ENCODE data around the gene USE1. TPM values are rescaled to one million over a fixed set of nuclear protein-coding genes. Genes with fewer than 3 reads are reported as not detected.

The USE1 gene
- total RNA-seq, 2 donors from 2014 or later, result 28.6 to 39.1 TPM

GRCh38 chr19:17220207-17220758, 5.1 kb downstream of the USE1 start:
- Mint-ChIP-seq H3K9me3 (no peaks in the 10 kb centered on the region), H3K27ac (peak overlapping the region in 1 of 2 donors; percentile 74), H3K36me3 (peaks cover 5 to 22% of the 10 kb centered on the region in 2 donors)
- no peak for DNase-seq (ENCODE audit: low spot score in 2 of 2)
- ATAC-seq, result peak in 1 of 2 donors; percentile 9

DNA sequence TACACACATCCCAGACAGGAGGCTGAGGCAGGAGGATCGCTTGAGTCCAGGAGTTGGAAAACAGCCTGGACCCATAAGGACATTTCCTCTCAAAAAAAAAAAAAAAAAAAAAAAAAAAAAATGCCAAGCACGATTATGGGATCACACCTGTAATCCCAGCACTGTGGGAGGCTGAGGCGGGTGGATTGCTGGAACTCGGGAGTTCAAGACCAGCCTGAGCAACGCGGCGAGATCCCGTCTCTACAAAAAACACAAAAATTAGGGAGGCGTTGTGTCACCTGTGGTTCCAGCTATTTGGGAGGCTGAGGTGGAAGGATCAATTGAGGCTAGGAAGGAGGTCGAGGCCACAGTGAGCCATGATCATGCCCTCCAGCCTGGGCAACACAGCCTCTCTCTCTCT, 9.9 kb downstream of the USE1 start:
- no peaks in the 10 kb centered on the region for H3K36me3 Mint-ChIP-seq
- ATAC-seq (no peak), DNase-seq (ENCODE audit: low spot score in 2 of 2) (no peak)
- no peaks in the 10 kb centered on the region for H3K9me3 Mint-ChIP-seq
- H3K27ac Mint-ChIP-seq, result no peak overlapping the region

- DNase-seq (ENCODE audit: low spot score in 2 of 2), result peak; percentile 93 to 97
- Mint-ChIP-seq H3K9me3 (no peaks in the 10 kb centered on the region), H3K27ac (peak within 1 kb of the TSS; percentile 84 to 94), H3K36me3 (no peaks in the 10 kb centered on the region)
- peak; percentile 91 to 94 for ATAC-seq
These were observed 11.1 kb downstream of the USE1 start, which contains the start of gene OCEL1 for GRCh38 chr19:17226002-17226933. Gene OCEL1 (plus strand): TSS chr19:17226226. CDS start chr19:17226248, 22 bp downstream.

- DNase-seq (ENCODE audit: low spot score in 2 of 2), result no peak
- Mint-ChIP-seq H3K36me3 (no peaks in the 10 kb centered on the region), H3K9me3 (no peaks in the 10 kb centered on the region), H3K27ac (no peak overlapping the region)
- ATAC-seq, result no peak
These were observed 12.7 kb downstream of the USE1 start for GRCh38 chr19:17227798-17228367.

GRCh38 chr19:17229890-17230289, 14.7 kb downstream of the USE1 start:
- no peak for DNase-seq (ENCODE audit: low spot score in 2 of 2)
- Mint-ChIP-seq H3K27ac (no peak overlapping the region), H3K9me3 (no peaks in the 10 kb centered on the region), H3K36me3 (no peaks in the 10 kb centered on the region)
- no peak for ATAC-seq

GRCh38 chr19:17232258-17232657, 17.1 kb downstream of the USE1 start:
- H3K36me3 Mint-ChIP-seq, result no peaks in the 10 kb centered on the region
- no peaks in the 10 kb centered on the region for H3K9me3 Mint-ChIP-seq
- ATAC-seq, result no peak
- DNase-seq (ENCODE audit: low spot score in 2 of 2), result no peak
- peak overlapping the region in 1 of 2 donors; percentile 33 for H3K27ac Mint-ChIP-seq

DNA sequence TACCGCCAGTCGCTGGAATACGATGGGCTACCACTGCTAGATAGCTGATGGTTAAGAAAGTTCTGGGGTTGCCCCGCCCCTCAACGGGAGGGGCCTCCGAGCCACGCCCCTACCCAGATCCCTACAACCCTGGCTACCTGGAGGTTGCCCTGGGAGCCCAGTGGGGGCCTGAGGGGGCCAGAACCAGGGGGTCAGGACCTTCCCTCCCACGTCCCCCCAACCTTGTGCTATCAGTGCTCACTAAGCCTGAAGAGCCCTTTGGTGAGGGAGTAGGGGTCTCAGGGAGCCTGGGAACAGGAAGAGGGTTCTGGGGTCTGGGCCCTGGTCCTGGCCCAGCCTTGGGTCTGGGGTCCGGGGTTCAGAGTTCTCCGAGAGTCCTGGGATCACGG, 19.7 kb downstream of the USE1 start:
- H3K9me3 Mint-ChIP-seq, result no peaks in the 10 kb centered on the region
- DNase-seq (ENCODE audit: low spot score in 2 of 2) (peak; percentile 72 to 78), ATAC-seq (peak; percentile 79)
- H3K36me3 Mint-ChIP-seq, result no peaks in the 10 kb centered on the region
- H3K27ac Mint-ChIP-seq, result peak overlapping the region; percentile 29 to 77

DNA sequence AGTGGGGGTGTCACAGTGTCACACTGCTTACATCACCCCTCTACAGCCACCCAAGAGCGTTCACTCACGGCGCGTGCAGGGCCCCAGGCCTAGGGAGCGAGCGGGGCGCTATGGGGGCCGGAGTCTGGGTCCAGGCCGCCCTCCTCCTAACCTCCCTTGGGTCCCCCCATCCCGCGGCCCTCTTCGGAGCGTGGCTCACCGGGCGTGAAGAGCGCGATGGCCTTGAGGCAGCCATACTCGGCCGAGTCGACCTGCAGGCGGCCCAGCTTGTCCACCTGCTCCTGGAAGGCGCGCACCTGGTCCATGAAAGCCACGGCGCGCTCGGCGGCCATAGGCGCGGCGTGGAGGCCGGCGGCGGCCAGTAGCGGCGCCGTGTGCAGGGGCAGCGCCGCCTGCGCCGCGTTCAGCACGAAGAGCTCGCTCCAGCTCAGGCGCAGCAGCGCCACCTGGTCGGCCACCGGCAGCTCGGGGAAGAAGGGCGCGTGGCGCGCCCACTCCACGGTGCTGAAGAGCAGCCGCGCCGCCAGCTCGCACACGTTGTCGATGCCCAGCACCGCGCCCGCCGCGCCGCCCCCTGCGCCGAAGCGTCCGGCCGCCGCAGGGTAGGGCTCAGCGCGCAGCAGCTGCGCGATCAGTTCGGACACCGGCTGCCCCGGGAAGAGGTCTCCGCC, 20.3 kb downstream of the USE1 start:
- DNase-seq (ENCODE audit: low spot score in 2 of 2) (peak; percentile 70 to 72), ATAC-seq (peak; percentile 86 to 89)
- Mint-ChIP-seq H3K9me3 (no peaks in the 10 kb centered on the region), H3K36me3 (no peaks in the 10 kb centered on the region), H3K27ac (peak overlapping the region; percentile 29 to 77)

- H3K27ac Mint-ChIP-seq, result no peak overlapping the region
- H3K36me3 Mint-ChIP-seq, result no peaks in the 10 kb centered on the region
- H3K9me3 Mint-ChIP-seq, result no peaks in the 10 kb centered on the region
- DNase-seq (ENCODE audit: low spot score in 2 of 2) (no peak), ATAC-seq (peak; percentile 40 to 52)
These were observed 21.0 kb downstream of the USE1 start for GRCh38 chr19:17235971-17236777.

GRCh38 chr19:17236811-17237543, 21.8 kb downstream of the USE1 start:
- DNase-seq (ENCODE audit: low spot score in 2 of 2), result no peak
- Mint-ChIP-seq H3K9me3 (no peaks in the 10 kb centered on the region), H3K36me3 (no peaks in the 10 kb centered on the region), H3K27ac (no peak overlapping the region)
- no peak for ATAC-seq

DNA sequence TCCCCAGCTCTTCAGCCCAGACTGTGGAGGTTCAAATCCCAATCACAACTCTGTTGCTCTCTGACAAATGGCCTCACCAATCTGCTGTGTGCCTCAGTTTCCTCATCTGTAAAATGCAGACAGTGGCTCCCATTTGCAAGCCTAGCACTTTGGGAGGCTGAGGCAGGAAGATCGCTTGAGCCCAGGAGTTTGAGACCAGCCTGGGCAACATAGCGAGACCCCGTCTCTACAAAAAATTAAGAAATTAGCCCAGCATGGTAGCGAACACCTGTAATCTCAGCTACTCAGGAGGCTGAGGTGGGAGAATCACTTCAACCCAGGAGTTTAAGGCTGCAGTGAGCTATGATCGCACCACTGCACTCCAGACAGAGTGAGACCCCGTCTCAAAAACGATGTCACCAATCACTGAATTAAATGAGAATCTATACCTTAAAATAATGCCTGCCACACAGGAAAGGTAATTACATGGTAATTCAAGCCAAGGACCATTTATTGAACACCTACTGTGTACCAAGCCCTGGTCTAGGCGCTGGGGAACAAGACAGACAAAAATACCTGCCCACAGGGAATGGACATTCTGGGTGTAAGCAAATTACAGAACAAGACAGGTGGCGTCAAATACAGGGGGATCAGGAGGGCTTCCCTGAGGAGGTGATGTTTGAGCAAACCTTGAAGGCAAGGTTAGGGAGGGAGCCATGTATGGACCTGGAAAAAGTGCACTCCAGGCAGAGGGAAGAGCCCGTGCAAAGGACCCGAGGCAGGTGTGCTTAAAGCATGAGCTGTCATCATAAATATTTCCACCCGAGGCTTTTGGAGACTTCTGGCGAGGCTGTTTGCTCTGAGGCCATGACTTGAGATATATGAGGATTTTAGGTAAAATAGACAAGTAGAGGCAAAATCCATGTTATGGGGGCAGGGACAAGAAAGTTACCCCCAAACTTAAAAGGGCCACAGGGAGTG, 22.9 kb downstream of the USE1 start:
- H3K27ac Mint-ChIP-seq, result peak overlapping the region in 1 of 2 donors; percentile 81
- no peaks in the 10 kb centered on the region for H3K36me3 Mint-ChIP-seq
- no peaks in the 10 kb centered on the region for H3K9me3 Mint-ChIP-seq
- DNase-seq (ENCODE audit: low spot score in 2 of 2) (no peak), ATAC-seq (no peak)

- DNase-seq (ENCODE audit: low spot score in 2 of 2) (no peak), ATAC-seq (no peak)
- H3K36me3 Mint-ChIP-seq, result no peaks in the 10 kb centered on the region
- H3K27ac Mint-ChIP-seq, result no peak overlapping the region
- H3K9me3 Mint-ChIP-seq, result no peaks in the 10 kb centered on the region
These were observed 25.1 kb downstream of the USE1 start for GRCh38 chr19:17240062-17240752.

GRCh38 chr19:17240826-17241399, 25.8 kb downstream of the USE1 start:
- Mint-ChIP-seq H3K36me3 (no peaks in the 10 kb centered on the region), H3K27ac (no peak overlapping the region), H3K9me3 (no peaks in the 10 kb centered on the region)
- ATAC-seq (no peak), DNase-seq (ENCODE audit: low spot score in 2 of 2) (no peak)

Measured in activated naive CD4-positive, alpha-beta T cell treated with anti-CD3 and anti-CD28 coated beads, Interleukin-2, amount 50 U/mL, for 72 hours (primary cell).